SK-N-MC (cell line): ENCODE data around the gene SDF4.
A peak's percentile ranks its signal among the peaks of the same experiment; 100 is the strongest.

Experiments
- DNase-seq: peaks from one replicate; pipeline ENCODE4 v3.0.0-alpha.2; 2011; ENCODE audit warnings: low read depth, low spot score
- H3K27ac ChIP-seq: fragments of 200-600 bp; sonication (generic); 2 replicates; pipeline ENCODE4 v1.5.1; 2016; ENCODE audit warnings: mixed run types
- H3K36me3 ChIP-seq: fragments of 200-600 bp; sonication (generic); 2 replicates; pipeline ENCODE4 v1.6.1; 2017; ENCODE audit warnings: antibody characterized with exemption, low read length, mixed read lengths; ENCODE audit not compliant: insufficient read depth
- H3K4me3 ChIP-seq: fragments of 200-600 bp; sonication (generic); 2 replicates; pipeline ENCODE4 v1.5.1; 2016
- H3K9ac ChIP-seq: fragments of 200-600 bp; sonication (generic); 2 replicates; pipeline ENCODE4 v1.8.0; 2017; ENCODE audit warnings: mixed run types, mixed read lengths; ENCODE audit not compliant: insufficient read length
- H3K9me3 ChIP-seq: fragments of 200-600 bp; sonication (generic); 2 replicates; pipeline ENCODE4 v1.6.1; 2017; ENCODE audit warnings: low read depth, mild to moderate bottlenecking, antibody characterized with exemption, low read length, moderate library complexity, mixed read lengths
- EZH2 ChIP-seq: fragments of 200-600 bp; sonication (generic); IDR thresholded peaks from one replicate; pipeline ENCODE4 v1.6.1; 2017; ENCODE audit warnings: antibody characterized with exemption
- FOXP2 ChIP-seq: optimal IDR thresholded peaks from 2 replicates; pipeline ENCODE3; 2011; ENCODE audit warnings: mild to moderate bottlenecking, moderate library complexity; ENCODE audit not compliant: insufficient read depth; ENCODE audit errors: extremely low read length, control extremely low read depth
- POLR2AphosphoS5 ChIP-seq: IDR thresholded peaks from 2 replicates; pipeline ENCODE4 v1.6.1; 2012; ENCODE audit warnings: mild to moderate bottlenecking, low read depth, low read length, borderline replicate concordance

Gene SDF4

GRCh38 chr1:1203561-1204424, 28.0 kb downstream of the SDF4 start:
- TF ChIP-seq FOXP2 = no peak
- no peak for TF ChIP-seq EZH2
- TF ChIP-seq POLR2AphosphoS5 = no peak
- Histone ChIP-seq H3K36me3 (no peaks in the 10 kb centered on the region), H3K4me3 (no peak overlapping the region), H3K27ac (no peak overlapping the region), H3K9ac (no peak overlapping the region), H3K9me3 (no peaks in the 10 kb centered on the region)
- no peak for DNase-seq

- Histone ChIP-seq H3K36me3 (no peaks in the 10 kb centered on the region), H3K4me3 (no peak overlapping the region), H3K9me3 (no peaks in the 10 kb centered on the region), H3K27ac (no peak overlapping the region), H3K9ac (no peak overlapping the region)
- TF ChIP-seq EZH2 (no peak), FOXP2 (no peak), POLR2AphosphoS5 (no peak)
- no peak for DNase-seq
Observed at GRCh38 chr1:1202831-1203560, 28.8 kb downstream of the SDF4 start.

- no peak for DNase-seq
- no peaks in the 10 kb centered on the region for H3K9me3 ChIP-seq
- TF ChIP-seq POLR2AphosphoS5 (no peak), EZH2 (no peak), FOXP2 (no peak)
- peak overlapping the region; percentile 80 for H3K4me3 ChIP-seq
- H3K9ac ChIP-seq = peak overlapping the region; percentile 55
- H3K27ac ChIP-seq = no peak overlapping the region
- no peaks in the 10 kb centered on the region for H3K36me3 ChIP-seq
Observed at GRCh38 chr1:1200876-1201810, 30.7 kb downstream of the SDF4 start.

- no peak overlapping the region for H3K4me3 ChIP-seq
- no peak for DNase-seq
Observed at GRCh38 chr1:1199961-1200875, 31.6 kb downstream of the SDF4 start.

GRCh38 chr1:1199141-1199960, 32.5 kb downstream of the SDF4 start:
- Histone ChIP-seq H3K9me3 (no peaks in the 10 kb centered on the region), H3K4me3 (no peak overlapping the region), H3K36me3 (no peaks in the 10 kb centered on the region), H3K9ac (no peak overlapping the region), H3K27ac (no peak overlapping the region)
- DNase-seq = no peak
- TF ChIP-seq EZH2 (no peak), POLR2AphosphoS5 (no peak), FOXP2 (no peak)

More at GRCh38 chr1:1199961-1200875, 31.6 kb downstream of the SDF4 start:
- H3K36me3 ChIP-seq = no peaks in the 10 kb centered on the region
- TF ChIP-seq FOXP2 (no peak), EZH2 (no peak), POLR2AphosphoS5 (no peak)
- H3K27ac ChIP-seq = no peak overlapping the region
- H3K9me3 ChIP-seq = no peaks in the 10 kb centered on the region
- H3K9ac ChIP-seq = no peak overlapping the region

- Histone ChIP-seq H3K4me3 (no peak overlapping the region), H3K36me3 (no peaks in the 10 kb centered on the region), H3K9me3 (no peaks in the 10 kb centered on the region), H3K9ac (no peak overlapping the region), H3K27ac (no peak overlapping the region)
- no peak for DNase-seq
- TF ChIP-seq FOXP2 = no peak
- no peak for TF ChIP-seq EZH2
- TF ChIP-seq POLR2AphosphoS5 = no peak
Observed at GRCh38 chr1:1198423-1199140, 33.2 kb downstream of the SDF4 start.
